ENCODE results near the gene MTRR.

MTRR gene

GRCh38 chr5:7828269-7828668, 40.7 kb upstream of the MTRR start:
- Histone ChIP-seq H3K79me2 (ENCODE audit: insufficient read depth, low read length) (no peaks in the 10 kb centered on the region), H3K4me2 (ENCODE audit: low read length) (no peak overlapping the region), H4K20me1 (ENCODE audit: insufficient read depth, low read length) (no peaks in the 10 kb centered on the region), H3F3A (ENCODE audit: insufficient read depth, low read length) (no peaks in the 10 kb centered on the region), H3K9me2 (ENCODE audit: low read depth, low read length) (no peaks in the 10 kb centered on the region), H3K27ac (ENCODE audit: low read depth, low read length, poor library complexity, severe bottlenecking) (no peak overlapping the region), H2AFZ (ENCODE audit: low read length) (no peak overlapping the region), H3K27me3 (ENCODE audit: insufficient read depth, low read length) (peaks cover 4% of the 10 kb centered on the region; the same call in 1 of the 2 replicates), H3K4me3 (ENCODE audit: low read depth, low read length, poor library complexity, severe bottlenecking) (no peak overlapping the region), H3K4me1 (ENCODE audit: insufficient read depth, low read length, severe bottlenecking) (no peaks in the 10 kb centered on the region), H3K9ac (ENCODE audit: low read length) (no peak overlapping the region), H3K9me3 (ENCODE audit: low read length) (no peaks in the 10 kb centered on the region), H3K36me3 (ENCODE audit: insufficient read depth, low read length) (no peaks in the 10 kb centered on the region)
- TF ChIP-seq CTCF (IDR thresholded peaks at IDR 0.05; ENCODE audit: low read length): no peak
- no peak for TF ChIP-seq EZH2 (IDR thresholded peaks at IDR 0.05; ENCODE audit: borderline replicate concordance, low read length)

- no peak overlapping the region for H3K9ac ChIP-seq (ENCODE audit: low read length)
- H3K4me2 ChIP-seq (ENCODE audit: low read length): no peak overlapping the region
- H3K4me3 ChIP-seq (ENCODE audit: low read depth, low read length, poor library complexity, severe bottlenecking): no peak overlapping the region
- no peaks in the 10 kb centered on the region for H3F3A ChIP-seq (ENCODE audit: insufficient read depth, low read length)
- H4K20me1 ChIP-seq (ENCODE audit: insufficient read depth, low read length): no peaks in the 10 kb centered on the region
- H3K79me2 ChIP-seq (ENCODE audit: insufficient read depth, low read length): no peaks in the 10 kb centered on the region
- no peak for TF ChIP-seq EZH2 (IDR thresholded peaks at IDR 0.05; ENCODE audit: borderline replicate concordance, low read length)
- no peak for TF ChIP-seq CTCF (IDR thresholded peaks at IDR 0.05; ENCODE audit: low read length)
- no peak overlapping the region for H2AFZ ChIP-seq (ENCODE audit: low read length)
- H3K9me2 ChIP-seq (ENCODE audit: low read depth, low read length): no peaks in the 10 kb centered on the region
- H3K4me1 ChIP-seq (ENCODE audit: insufficient read depth, low read length, severe bottlenecking): no peaks in the 10 kb centered on the region
- H3K27ac ChIP-seq (ENCODE audit: low read depth, low read length, poor library complexity, severe bottlenecking): no peak overlapping the region
- no peaks in the 10 kb centered on the region for H3K36me3 ChIP-seq (ENCODE audit: insufficient read depth, low read length)
- H3K27me3 ChIP-seq (ENCODE audit: insufficient read depth, low read length): no peaks in the 10 kb centered on the region
- H3K9me3 ChIP-seq (ENCODE audit: low read length): no peaks in the 10 kb centered on the region
These were observed 34.0 kb upstream of the MTRR start for GRCh38 chr5:7834982-7835381.

GRCh38 chr5:7837403-7837802, 31.5 kb upstream of the MTRR start:
- no peaks in the 10 kb centered on the region for H3K27me3 ChIP-seq (ENCODE audit: insufficient read depth, low read length)

More at GRCh38 chr5:7837403-7837802, 31.5 kb upstream of the MTRR start:
- no peaks in the 10 kb centered on the region for H3F3A ChIP-seq (ENCODE audit: insufficient read depth, low read length)
- no peak overlapping the region for H3K27ac ChIP-seq (ENCODE audit: low read depth, low read length, poor library complexity, severe bottlenecking)
- H4K20me1 ChIP-seq (ENCODE audit: insufficient read depth, low read length): no peaks in the 10 kb centered on the region
- H3K79me2 ChIP-seq (ENCODE audit: insufficient read depth, low read length): no peaks in the 10 kb centered on the region
- H3K4me3 ChIP-seq (ENCODE audit: low read depth, low read length, poor library complexity, severe bottlenecking): no peak overlapping the region
- H3K9ac ChIP-seq (ENCODE audit: low read length): no peak overlapping the region
- no peak overlapping the region for H2AFZ ChIP-seq (ENCODE audit: low read length)
- H3K4me2 ChIP-seq (ENCODE audit: low read length): no peak overlapping the region
- H3K36me3 ChIP-seq (ENCODE audit: insufficient read depth, low read length): no peaks in the 10 kb centered on the region
- no peaks in the 10 kb centered on the region for H3K9me3 ChIP-seq (ENCODE audit: low read length)
- H3K9me2 ChIP-seq (ENCODE audit: low read depth, low read length): no peaks in the 10 kb centered on the region
- TF ChIP-seq EZH2 (IDR thresholded peaks at IDR 0.05; ENCODE audit: borderline replicate concordance, low read length): no peak
- no peak for TF ChIP-seq CTCF (IDR thresholded peaks at IDR 0.05; ENCODE audit: low read length)
- no peaks in the 10 kb centered on the region for H3K4me1 ChIP-seq (ENCODE audit: insufficient read depth, low read length, severe bottlenecking)
